GM12878 (cell line): Measurements from ENCODE around the gene KTN1. TPM values are rescaled to one million over a fixed set of nuclear protein-coding genes. Genes with fewer than 3 reads are reported as not detected.

ENCODE experiments used
- ATAC-seq: fragments of 200-7000 bp; cut with Tn5 transposase; 3 replicates; pipeline ENCODE4 v1.9.1; 2020; ENCODE audit warnings: mild to moderate bottlenecking, moderate library complexity
- BruUV-seq: library from RNA; stranded (reverse); fragments of 400-500 nt; replicated peaks from 2 replicates; lab custom pipeline; 2021; lab: Mats Ljungman, UMichigan
- CTCF ChIA-PET: fragments of 300-600 bp; sonication (Branson Sonifier 250); formaldehyde crosslinking; extraction: SDS; loops from one replicate; lab custom pipeline; 2021; ENCODE audit warnings: inconsistent platforms; lab: Yijun Ruan, JAX
- POLR2A ChIA-PET: fragments of 350-600 bp; formaldehyde crosslinking; extraction: SDS; loops from one replicate; lab custom pipeline; 2021; ENCODE audit warnings: inconsistent platforms; lab: Charles Lee
- RAD21 ChIA-PET: fragments of 300-600 bp; sonication (Branson Sonifier 250); formaldehyde crosslinking; loops from one replicate; lab custom pipeline; 2023; ENCODE audit warnings: antibody characterized with exemption; ENCODE audit not compliant: unreplicated experiment; lab: Charles Lee
- SMC1A ChIA-PET: fragments of 300-600 bp; sonication (Branson Sonifier 250); formaldehyde crosslinking; loops from one replicate; lab custom pipeline; 2023; ENCODE audit not compliant: unreplicated experiment, uncharacterized antibody; lab: Charles Lee
- DNase-seq: peaks from one replicate; pipeline ENCODE4 v3.0.0-alpha.2; 2011; ENCODE audit warnings: low read depth, low spot score
- FAIRE-seq: peaks from 3 replicates; lab custom pipeline; 2011; peaks lifted over from hg19 to GRCh38; lab: Jason Lieb, UNC
- H2AFZ ChIP-seq: 2 replicates; pipeline ENCODE4 v1.6.0; 2011; ENCODE audit warnings: low read depth, low read length, control low read depth; ENCODE audit not compliant: control insufficient read depth
- H3K27ac ChIP-seq: 2 replicates; pipeline ENCODE4 v1.5.1; 2011; ENCODE audit warnings: control low read depth; ENCODE audit not compliant: control insufficient read depth, insufficient read depth
- H3K27me3 ChIP-seq, 2 experiments: replicated peaks in 1 of 2; 2 replicates each; pipeline versions ENCODE4 v1.6.0 to v1.6.1; 2011; ENCODE audit warnings: low read length in 1 of 2; ENCODE audit not compliant: control insufficient read depth in 2 of 2, insufficient read depth in 2 of 2
- H3K36me3 ChIP-seq, 2 experiments: 2 replicates each; pipeline ENCODE4 v1.5.1; 2011; ENCODE audit warnings: low read length in 1 of 2; ENCODE audit not compliant: control insufficient read depth in 2 of 2, insufficient read depth in 2 of 2
- H3K4me1 ChIP-seq: 2 replicates; pipeline ENCODE4 v1.6.1; 2011; ENCODE audit warnings: mild to moderate bottlenecking, low read length, moderate library complexity, mixed read lengths; ENCODE audit not compliant: control insufficient read depth, insufficient read depth
- H3K4me2 ChIP-seq: 2 replicates; pipeline ENCODE4 v1.6.0; 2011; ENCODE audit warnings: control low read depth; ENCODE audit not compliant: control insufficient read depth, insufficient read depth
- H3K4me3 ChIP-seq: fragments of 200-600 bp; sonication (generic); 2 replicates; pipeline ENCODE4 v1.5.1; 2016
- H3K79me2 ChIP-seq: 2 replicates; pipeline ENCODE4 v1.6.0; 2011; ENCODE audit warnings: low read length; ENCODE audit not compliant: control insufficient read depth, insufficient read depth
- H3K9ac ChIP-seq: 2 replicates; pipeline ENCODE4 v1.8.0; 2011; ENCODE audit warnings: low read length, control low read depth, mixed read lengths; ENCODE audit not compliant: control insufficient read depth, insufficient read depth
- H3K9me3 ChIP-seq: replicated peaks from 3 replicates; pipeline ENCODE4 v1.5.1; 2011; ENCODE audit warnings: mild to moderate bottlenecking, low read length; ENCODE audit not compliant: control insufficient read depth, insufficient read depth
- H4K20me1 ChIP-seq: 2 replicates; pipeline ENCODE4 v1.6.0; 2011; ENCODE audit not compliant: control insufficient read depth, insufficient read depth
- ZNF592 ChIP-seq: fragments of 450-650 bp; IDR thresholded peaks from 2 replicates; pipeline ENCODE4 v1.6.1; 2017; ENCODE audit warnings: mild to moderate bottlenecking, moderate library complexity
- WGBS: methylation state at CpG from one replicate; pipeline ENCODE4 v1.1.6; 2016; ENCODE audit warnings: low lambda C conversion rate; ENCODE audit not compliant: insufficient replicate concordance, insufficient coverage; ENCODE audit errors: missing lambda C conversion rate; 5-methylcytosine and 5-hydroxymethylcytosine counted together
- in situ Hi-C: fragments of 300-500 bp; cut with MboI; formaldehyde crosslinking; loops from 9 replicates; pipeline ENCODE4 v1.14.3; 2018; ENCODE audit warnings: mixed read lengths
- intact Hi-C: fragments of 100-400 bp; cut with micrococcal nuclease; formaldehyde crosslinking; loops from one replicate; pipeline ENCODE4 v1.14.2; 2022; ENCODE audit not compliant: unreplicated experiment
- polyA plus RNA-seq, 11 experiments: library from polyadenylated mRNA; depleted of rRNA in 4 of 11; unstranded in 6 of 11; stranded (reverse) in 5 of 11; fragments of >200 nt; fragmentation: Nextera tagmentation in 4 of 11; fragmentation: Illumina TruSeq in 1 of 11; extraction: Ambion mirVana in 4 of 11; extraction: Trizol in 1 of 11; gene quantifications; 1 replicate in 1 of 11; 2 replicates in 10 of 11; pipeline versions ENCODE4 v1.2.1 to v1.2.3, GENCODE V29; 2011 to 2016; ENCODE audit warnings: inconsistent platforms in 2 of 11, missing spikeins in 2 of 11, low read depth in 1 of 11
- total RNA-seq, 4 experiments: library from RNA; depleted of rRNA in 3 of 4; stranded (reverse); fragments of >200 nt in 3 of 4; fragmentation: Illumina TruSeq in 1 of 4; extraction: Trizol in 1 of 4; gene quantifications; 2 replicates each; pipeline versions ENCODE4 v1.2.1 to v1.2.3, GENCODE V29; 2013 to 2021

The KTN1 gene
- total and polyA plus RNA-seq, 10 of the 15 experiments (the other 5 are each of a cell fraction or from before 2014, with no cell fraction given), result 50.6 to 154 (median 84.2) TPM

- Histone ChIP-seq H3K9ac (no peak overlapping the region), H3K27ac (no peak overlapping the region), H4K20me1 (no peaks in the 10 kb centered on the region), H3K4me1 (peaks cover 21% of the 10 kb centered on the region)
- WGBS, result 97% methylated on average over 2 of the region's 2 CpGs
- CTCF ChIA-PET, result no interaction called here
- intact Hi-C loops, result no loop called here
- TF ChIP-seq ZNF592, result no peak
- TF ChIP-seq, all 136 proteins: peak for 0
- peaks cover 0 to 7% of the 10 kb centered on the region in 2 experiments; a peak in 2 of 4 replicates for H3K36me3 ChIP-seq
- ATAC-seq (no peak), FAIRE-seq (no peak), DNase-seq (no peak)
- RAD21 ChIA-PET, result no interaction called here
- POLR2A ChIA-PET, result interaction anchor here (0.7 kb wide), 1 partner anchor 184 kb away, joined by 6 read pairs; no protein-coding TSS in a partner anchor
- H3K27me3 ChIP-seq, result no peaks in the 10 kb centered on the region
- in situ Hi-C loops, result no loop called here
- H2AFZ ChIP-seq, result no peak overlapping the region
- H3K4me3 ChIP-seq, result no peak overlapping the region
- no peak overlapping the region for H3K4me2 ChIP-seq
- H3K9me3 ChIP-seq, result no peaks in the 10 kb centered on the region
- no TSS peak for BruUV-seq
- no peaks in the 10 kb centered on the region for H3K79me2 ChIP-seq
- SMC1A ChIA-PET, result no interaction called here
These were observed 108.6 kb downstream of the KTN1 start for GRCh38 chr14:55688566-55688965.
